SIG-M5 treated with dmso at 0.1 percent for 504 hours (cell line): ENCODE data around the gene RASSF4.

Experiments used
- DNase-seq: peaks from one replicate; lab custom pipeline; 2025; ENCODE audit not compliant: unreplicated experiment; lab: John Stamatoyannopoulos, UW

The RASSF4 gene

DNA sequence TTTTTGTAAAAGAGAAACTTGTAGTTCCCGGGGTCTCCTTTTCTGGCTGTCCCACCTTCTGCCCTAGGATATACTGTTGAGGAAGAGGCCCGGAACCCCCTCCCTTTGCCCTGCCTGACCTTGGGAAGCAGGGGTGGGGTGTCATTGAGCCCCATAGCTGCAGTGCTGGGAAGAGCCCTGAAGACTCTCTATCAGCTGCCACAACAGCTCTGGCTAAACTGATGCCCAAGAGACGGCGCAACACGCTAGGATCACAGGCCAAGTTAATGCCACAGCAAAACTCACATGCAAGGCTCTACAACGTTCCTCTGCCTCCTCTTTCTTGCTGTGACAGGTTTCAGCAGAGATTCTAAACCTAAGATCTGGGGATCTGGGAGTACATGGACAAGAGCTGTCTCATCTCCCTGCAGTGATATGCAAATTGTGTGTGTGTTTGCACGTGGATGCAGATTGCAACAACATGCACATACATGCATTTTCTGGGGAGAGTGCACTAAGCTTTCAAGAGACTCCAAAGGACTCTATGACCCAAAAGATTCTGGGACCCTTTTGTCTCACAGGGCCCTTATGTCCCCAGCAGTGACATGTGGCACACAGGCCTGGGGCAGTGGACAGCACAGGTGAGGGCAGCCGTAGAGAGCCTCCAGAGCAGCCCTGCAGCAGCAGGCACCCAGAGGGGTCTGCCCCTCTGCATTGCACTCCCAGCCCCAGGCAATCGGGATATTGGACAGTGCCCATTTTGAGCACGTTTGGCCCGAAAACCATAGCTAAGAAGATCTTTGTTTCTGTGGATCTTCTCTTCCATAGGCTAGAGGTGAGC lies 2.5 kb downstream of the RASSF4 start:
- no peak for DNase-seq

DNA sequence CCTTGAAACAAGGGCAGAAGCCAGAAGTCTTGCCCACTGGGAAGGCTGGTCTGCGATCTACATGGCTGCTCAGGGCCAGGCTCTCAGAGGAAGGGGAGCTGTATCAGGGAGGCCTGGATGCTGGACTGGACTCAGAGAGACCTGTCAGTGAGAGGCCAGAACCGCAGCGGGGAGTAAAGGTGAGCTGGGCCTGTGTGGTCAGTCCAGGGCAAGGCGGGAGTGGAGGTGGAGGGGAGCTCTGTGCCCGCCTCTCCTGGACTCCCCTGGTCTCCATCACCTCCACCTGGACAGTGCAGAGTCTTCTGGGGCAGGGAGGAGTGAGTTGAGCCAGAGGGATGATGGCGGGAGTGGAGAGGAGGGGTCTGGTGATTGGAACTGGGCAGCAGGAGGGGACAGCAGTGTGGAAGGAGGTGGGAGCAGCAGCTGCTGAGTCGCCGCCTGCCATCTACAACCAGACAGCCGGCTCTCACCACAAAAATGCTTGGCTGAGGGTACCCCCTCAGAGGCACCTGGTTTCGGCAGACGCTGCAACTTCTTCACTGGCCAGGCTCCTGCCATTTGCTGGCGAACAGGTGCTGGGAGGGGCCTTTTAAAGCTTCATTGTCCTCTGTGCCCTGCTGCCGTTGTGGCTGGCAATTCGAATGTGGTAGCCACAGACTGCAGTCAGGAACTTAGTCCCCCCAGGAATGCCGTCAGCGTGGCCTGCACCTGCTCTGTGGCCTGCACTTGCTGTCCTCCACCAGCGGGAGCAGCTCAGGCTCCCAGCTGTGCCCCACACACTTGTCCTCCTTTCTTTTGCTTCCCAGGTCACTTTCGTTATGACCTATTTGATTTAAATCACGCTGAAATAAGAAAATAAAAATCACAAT lies 3.5 kb downstream of the RASSF4 start:
- no peak for DNase-seq

DNA sequence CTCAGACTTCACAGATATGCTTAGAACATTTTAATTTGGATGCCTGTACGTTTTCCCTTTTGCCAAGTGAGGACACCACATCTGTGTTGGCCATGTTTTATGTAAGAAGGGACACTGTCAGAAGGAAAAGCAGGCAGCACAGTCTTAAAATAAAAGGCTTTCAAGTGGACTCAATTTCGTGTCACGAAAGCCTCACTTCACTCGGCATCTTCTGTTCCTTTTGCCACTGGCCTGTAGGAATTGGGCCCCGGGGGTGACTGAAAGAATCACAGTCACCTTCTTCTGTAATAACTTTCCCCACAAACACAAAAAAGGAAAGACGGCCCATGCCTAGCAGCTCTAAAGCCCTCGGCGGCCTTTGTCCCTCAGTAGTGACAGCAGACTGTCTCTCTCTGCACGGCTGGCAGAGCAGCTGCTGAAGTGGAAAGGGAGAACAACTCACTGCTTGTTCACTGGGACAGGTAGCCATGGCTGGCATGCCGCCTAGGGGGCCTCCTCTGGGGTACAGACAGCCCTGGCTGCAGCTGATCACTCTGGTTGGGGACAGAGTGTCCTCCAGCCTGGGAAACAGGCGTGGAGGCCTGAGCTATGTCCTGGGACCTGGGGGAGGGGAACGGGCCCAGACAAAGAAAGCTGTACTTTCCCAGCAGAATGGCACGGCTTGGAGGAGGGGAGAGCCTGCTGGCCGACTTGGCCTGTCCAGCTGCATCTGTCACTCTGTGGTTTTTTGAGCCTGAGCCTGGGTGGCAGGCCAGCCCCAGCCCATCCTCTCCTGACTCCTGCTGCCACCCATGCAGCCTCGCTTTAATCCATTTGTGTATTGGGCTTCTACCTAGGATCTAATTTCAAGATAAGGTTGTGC lies 4.4 kb downstream of the RASSF4 start:
- DNase-seq = no peak

DNA sequence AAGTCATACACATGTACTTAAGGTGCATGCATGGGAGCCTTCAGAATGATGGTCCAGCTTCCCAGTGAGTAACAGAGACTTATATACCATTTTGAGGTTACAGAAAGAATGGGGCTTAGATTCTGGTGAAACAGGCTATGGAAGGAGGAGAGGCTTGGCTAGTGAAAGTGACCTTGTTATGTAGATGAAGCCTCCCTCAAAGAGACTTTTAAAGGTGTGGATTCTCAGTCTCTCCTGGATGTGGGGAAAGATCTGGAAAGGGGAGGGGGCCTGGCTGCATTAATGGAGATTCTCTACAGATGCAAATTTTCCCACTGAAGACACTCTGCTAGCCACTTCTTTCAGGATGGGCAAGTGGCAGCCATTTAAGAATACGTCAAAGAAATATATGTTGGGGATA lies 5.5 kb downstream of the RASSF4 start:
- DNase-seq = no peak

DNA sequence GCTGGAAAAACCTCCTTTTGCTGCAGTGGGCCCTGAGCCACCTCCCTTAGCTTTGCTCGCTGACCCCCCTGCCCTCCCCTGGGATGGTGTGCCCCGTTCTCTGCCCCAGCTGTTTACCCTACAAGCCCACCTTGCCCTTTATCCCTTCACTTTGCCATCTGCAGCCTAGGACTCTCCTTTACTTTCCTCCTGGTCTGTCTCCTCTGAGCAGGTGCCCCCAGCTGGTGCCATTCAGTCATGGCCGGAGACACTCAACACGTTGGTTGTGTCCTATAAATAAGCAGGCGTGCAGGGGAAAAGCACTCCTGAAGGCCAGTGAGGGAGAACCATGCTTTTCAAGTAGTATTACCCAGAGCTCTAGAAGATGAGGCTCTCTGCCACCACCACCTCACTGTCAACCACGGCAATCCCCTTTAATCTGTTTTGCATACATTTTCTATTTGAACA lies 6.1 kb downstream of the RASSF4 start:
- DNase-seq = no peak

DNA sequence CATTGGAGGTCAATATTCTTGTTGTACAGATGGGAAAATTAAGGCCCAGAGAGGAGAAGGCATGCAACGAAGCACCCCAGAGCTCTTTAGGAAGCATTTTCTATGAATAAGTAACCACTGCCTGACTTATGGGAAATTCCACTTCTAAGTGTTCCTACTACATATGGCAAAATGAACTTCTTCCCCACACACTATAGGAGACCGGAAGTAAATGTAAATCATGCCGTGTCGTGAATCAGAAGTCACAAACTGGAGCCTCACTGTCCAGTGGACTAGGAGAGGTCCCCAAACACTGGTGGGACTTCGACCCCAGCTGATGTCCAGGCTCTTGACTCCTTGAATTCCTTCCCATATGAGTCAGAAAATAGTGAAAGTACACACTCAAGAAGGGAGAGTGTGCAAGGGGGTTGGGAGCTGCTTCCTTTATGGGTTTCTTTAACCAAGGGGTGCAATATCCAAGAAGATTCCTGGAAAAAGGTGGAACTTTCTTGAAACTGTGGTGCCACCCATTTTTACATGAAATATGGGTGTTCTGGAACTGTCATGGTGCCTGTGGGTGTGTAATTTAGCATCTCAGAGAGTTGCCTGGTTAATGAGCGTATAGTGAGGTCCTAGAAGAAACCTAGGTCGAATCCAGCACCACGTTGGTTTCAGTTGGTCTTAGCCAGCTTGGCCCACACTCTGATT lies 6.7 kb downstream of the RASSF4 start:
- DNase-seq = no peak

DNA sequence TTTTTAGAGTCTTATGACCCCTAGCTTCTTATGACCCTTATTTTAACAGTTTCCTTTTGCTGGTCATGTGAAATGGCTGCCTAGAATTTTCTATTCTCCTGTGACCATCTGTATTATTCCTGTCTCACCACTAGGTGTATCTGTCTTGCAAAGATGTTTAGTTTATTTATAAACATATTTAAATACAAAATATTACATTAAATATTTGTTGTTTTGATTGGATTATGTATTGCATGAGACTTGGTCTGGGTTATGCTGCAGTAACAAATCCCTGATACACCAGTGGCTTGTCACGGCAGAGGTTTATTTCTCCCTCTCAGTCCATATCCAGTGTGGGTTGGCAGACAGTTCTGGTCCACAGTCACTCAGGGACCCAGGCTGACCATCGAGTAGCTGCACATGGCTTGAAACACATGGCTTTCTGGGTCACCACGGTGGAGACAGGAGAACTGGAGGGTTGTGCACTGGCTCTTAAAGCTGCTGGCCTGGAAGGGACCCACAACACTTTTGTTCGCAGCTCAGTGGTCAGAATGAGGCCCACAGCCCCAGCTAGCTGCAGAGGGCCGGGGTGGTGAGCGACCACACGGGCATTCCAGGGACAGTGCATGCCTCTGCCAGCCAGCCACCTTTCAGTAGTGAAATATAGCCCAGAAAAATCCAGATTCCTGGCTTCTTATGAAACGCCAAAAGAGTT lies 7.4 kb downstream of the RASSF4 start:
- DNase-seq = no peak

DNA sequence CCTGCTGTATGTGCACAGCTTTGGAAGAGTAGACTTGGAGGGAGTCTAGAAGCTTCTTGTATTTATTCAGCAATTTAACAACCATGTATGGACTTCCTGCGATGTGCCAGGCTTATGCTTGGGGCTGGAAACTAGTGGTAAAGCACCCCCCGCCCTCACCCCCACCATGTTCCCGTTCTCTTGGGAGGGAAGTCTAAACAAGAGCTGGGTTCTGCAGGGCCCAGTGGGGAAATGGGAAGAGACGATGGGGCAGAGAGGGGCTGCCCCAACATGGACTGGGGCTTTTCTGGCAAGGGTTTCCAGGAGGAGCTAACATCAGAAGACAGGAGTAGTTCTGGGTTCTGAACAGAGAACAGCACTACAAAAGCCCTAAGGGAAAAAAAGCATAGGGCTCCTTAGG lies 8.0 kb downstream of the RASSF4 start:
- DNase-seq = peak; percentile 65

DNA sequence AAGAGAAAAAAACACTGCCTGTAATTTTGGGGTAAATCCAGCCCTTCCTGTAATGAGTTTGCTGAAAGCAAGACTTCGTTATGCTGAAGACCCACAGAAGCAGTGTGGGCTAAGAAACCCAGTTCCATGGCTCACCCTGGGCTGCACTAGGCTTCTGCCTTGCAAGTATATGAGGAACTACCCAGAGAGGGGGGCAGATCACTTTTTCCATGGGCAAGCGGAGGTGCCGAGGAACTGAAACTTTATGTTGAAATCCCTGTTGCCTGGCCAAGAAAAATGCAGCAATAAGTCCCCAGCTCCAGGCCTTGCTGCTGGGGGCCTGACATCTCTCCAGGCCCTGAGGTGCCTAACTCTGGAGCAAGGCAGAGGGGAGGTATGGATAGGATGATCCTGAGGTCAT lies 8.5 kb downstream of the RASSF4 start:
- peak; percentile 96 for DNase-seq

DNA sequence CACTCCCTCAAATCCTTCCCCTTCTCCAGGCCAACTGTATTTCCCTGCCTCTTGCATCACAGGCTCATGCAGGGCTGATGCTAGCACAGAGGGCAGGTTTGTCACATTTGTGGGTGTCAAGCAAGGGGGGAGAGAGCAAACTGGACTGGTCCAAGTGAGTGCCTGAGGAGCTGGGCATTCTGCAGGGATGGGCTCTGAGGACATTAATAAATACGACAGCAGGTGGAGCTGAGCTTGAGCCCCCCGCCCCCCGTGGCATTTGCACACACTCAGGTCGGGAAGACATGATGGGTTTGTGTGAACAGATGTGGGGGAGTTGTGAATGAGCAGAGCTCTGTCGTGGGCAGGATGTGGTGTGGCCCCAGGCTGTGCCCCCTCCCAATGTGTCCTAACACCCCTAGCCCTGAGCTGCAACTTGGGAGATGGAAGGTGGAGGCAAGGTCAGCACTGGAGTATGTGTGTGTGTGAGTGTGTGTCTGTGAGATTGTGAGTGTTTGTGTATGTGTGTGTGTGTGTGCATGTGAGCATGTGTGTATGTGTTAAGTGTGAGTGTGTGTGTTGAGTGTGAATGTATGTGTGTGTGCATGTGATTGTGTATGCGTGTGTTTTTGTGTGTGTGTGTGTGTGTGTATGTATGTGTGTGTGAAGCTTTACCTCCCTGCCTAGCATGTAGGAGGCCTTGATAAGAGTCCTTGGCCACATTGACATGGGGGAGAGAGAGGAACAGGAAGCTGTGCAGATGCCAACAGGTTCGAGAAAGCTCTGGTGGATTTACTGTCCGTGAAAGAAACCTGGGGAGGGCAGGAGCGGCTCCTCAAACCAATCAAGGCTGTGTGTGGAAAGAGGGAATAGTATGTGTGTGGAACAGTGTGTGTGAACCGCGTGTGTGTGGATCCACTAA lies 9.1 kb downstream of the RASSF4 start:
- peak; percentile 78 for DNase-seq

DNA sequence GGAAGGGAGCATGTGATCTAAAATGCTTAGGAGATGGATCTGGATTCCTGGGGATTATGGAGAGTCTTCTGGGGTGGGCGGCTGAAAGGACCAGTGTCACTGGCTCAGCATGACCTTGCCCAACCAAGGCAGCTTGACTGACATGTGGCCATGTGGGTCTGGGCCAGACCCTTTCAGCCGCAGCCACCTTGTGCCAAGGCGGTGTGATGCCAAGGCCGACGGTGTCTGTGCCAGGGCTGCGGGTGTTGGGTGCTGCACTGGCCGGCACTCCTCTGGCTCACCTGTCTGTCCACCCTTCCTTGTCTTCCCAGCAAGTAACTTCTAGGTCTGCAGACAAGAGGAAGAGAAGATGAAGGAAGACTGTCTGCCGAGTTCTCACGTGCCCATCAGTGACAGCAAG lies 10.3 kb downstream of the RASSF4 start:
- no peak for DNase-seq

DNA sequence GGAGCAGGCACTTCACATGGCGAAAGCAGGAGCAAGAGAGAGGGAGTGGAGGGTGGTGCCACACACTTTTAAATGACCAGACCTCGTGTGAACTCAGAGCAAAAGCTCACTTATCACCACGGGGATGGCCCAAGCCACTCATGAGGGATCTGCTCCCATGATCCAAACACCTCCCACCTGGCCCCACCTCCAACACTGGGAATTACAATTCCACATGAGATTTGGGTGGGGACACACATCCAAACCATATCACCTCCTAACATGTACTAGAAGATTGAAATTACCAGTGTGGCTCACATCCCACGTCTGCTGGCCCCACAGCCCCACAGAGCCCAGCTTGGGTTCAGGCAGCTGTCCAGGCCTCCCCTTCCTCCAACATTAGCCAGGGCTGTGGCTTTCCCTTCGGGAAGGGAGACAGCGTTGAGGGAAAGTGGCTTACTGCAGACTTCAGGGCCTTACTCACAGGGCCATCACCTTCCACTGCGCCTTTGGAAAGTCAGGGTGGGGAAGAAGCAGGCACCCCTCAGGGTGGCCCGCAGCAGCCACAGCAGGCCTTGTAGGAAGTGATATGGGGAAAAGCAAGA lies 11.3 kb downstream of the RASSF4 start:
- DNase-seq = no peak

DNA sequence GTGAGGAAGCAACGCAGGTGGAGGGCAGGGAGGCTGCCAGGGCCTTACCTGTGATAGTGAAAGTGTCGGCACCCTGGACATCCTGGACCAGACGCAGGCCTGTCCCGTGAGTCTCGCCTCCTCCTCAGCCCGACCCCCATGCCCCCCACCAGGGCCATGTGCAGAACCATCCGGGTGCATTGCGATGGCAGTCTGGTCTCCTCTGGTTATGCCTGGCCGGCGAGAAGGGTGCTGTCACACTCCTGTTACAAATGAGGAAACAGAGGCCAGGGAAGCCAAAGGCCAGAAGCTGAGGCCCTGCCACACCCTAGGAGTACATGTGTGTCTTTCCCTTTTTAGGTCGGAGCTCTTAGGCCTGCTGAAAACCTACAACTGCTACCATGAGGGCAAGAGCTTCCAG lies 11.8 kb downstream of the RASSF4 start:
- no peak for DNase-seq

DNA sequence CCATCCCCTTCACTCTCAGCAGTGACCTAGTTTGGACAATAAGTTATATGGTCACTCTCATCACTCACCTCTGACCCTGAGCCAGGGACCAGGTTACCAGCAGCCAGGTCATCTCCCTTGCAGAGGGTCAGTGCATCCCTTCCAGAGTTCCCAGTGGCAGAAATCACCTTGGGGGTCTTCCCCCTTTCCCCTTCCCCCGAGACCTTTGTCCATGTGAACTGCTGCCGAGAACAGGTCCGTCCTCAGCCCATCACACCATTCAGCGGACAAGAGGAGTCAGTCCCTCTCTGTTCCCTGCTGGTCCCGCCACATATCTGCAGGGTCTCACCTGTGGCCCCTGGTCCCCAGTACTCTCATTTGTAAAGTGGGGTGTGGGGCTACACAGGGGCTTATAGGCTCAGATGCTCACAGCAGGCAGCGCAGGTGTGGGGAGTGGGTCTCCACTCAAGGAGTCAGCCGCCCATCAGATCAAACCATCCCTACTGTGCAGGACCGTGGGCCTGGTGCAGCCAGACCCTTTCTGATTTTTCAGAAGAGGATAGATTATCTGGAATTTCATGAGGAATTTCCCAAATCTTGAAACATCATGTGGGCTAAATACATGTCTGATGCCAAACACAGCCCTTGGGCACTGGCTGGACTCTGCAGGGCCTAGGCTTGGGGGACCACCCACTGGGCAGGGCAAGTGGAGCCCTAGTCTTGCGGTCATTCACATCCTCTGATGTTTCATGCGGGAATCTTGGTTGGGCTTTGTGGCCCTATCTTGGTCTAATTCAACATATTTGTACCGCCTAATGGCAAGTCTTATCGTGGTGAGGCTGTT lies 12.5 kb downstream of the RASSF4 start:
- no peak for DNase-seq

DNA sequence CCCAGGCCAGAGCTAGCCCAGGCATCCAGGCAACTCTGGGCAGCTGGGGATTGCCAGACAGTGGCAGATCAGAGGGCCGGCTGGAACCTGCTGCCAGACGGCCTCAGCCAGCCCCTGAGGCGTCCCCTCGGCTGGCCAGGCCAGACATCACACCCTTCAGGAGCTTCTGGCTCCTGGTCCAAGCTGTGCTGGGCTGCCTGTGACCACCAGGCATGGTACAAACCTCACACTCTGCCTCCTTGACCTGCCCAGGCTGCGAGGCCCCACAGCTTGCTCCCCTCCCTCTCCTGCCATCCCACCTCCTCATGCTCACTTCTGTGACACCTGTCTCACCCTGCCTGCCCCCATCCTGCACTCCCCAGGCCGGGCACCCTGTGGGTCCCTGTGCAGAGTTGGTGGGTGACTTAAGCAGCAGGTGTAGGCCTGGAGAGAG lies 13.3 kb downstream of the RASSF4 start:
- no peak for DNase-seq

DNA sequence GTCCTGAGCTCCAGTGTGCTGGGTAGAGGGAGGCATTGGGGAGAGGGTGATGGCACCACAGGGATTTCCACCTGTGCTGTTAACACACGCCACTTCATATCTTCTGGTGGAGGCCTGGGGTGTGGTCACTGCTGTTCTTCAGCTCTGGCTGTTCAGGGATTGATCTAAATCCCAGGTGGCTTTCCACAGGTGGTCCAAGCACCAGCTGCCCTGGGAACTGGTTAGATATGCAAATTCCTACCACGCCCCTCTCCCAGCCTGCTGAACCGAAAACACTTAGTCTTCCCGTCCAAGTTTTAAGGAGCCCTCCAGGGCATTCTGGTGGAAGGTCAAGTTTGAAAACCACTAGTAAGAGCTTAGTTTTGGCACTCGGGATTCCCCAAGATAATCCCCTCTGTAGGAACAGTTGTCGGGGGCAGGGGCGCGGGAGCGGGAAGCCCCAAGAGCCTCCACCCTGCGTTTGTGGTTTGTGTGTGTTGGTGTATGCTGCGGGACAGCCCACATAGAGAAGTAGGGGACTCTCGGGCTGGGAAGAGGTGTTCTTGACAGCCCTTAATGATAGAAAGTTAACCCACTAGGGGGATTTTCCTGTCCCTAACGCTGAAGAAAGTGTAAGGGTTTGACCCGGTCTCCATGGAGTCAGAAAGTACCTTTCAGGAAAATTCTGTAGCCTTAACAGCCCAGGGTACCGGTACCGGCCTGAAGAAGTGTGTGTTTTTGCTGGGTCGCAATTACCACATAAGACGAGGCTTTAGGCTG lies 13.9 kb downstream of the RASSF4 start:
- DNase-seq = no peak

DNA sequence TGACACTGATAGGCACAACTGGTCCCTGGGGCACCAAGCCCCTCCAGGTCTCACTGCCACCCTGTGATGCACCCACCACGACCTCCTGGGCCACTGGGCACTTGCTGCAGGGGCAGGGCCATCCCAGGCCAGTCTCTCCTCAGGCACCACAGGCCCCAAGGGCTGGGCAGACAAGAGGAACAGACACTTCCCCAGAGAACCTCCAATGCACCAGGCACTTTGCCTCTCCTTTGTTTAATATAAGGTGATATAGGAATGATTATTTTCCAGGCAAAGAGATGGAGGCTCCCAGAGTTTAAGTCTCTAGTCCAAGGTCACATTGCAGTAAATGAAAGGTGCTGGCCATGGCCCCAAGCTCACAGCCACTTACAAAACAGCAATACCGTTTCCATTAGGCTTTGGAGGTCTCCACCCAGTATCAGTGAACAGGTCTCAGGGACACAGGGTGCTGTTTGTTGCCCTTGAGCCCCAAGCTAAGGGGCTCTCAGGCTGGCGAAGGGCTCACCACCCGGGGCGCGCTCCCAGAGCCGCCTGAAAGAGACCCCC lies 14.6 kb downstream of the RASSF4 start:
- no peak for DNase-seq
